Mucosa of rectum (tissue), 2 donors: Measurements from ENCODE around the gene TPR.

ENCODE experiments used
- H3K27ac ChIP-seq, 2 donors: one replicate each; pipeline ENCODE4 v1.7.0; 2013; ENCODE audit warnings: inconsistent platforms in 2 of 2, low read depth in 2 of 2, low read length in 2 of 2
- H3K27me3 ChIP-seq, 2 donors: one replicate each; pipeline ENCODE4 v1.7.0; 2013; ENCODE audit warnings: low read length in 2 of 2; ENCODE audit not compliant: control insufficient read depth in 2 of 2, insufficient read depth in 2 of 2
- H3K36me3 ChIP-seq, 2 donors: one replicate each; pipeline ENCODE4 v1.7.0; 2013; ENCODE audit warnings: low read length in 2 of 2; ENCODE audit not compliant: control insufficient read depth in 2 of 2, insufficient read depth in 2 of 2
- H3K4me1 ChIP-seq, 2 donors: one replicate each; pipeline ENCODE4 v1.7.0; 2013; ENCODE audit warnings: low read length in 2 of 2, mild to moderate bottlenecking in 1 of 2; ENCODE audit not compliant: control insufficient read depth in 2 of 2, insufficient read depth in 2 of 2
- H3K4me3 ChIP-seq, 2 donors: one replicate each; pipeline ENCODE4 v1.7.0; 2013; ENCODE audit warnings: low read length in 2 of 2
- H3K9ac ChIP-seq, 2 donors: one replicate each; pipeline ENCODE4 v1.7.0; 2013; ENCODE audit warnings: low read length in 2 of 2, low read depth in 1 of 2, mild to moderate bottlenecking in 1 of 2
- H3K9me3 ChIP-seq, 2 donors: one replicate each; pipeline ENCODE4 v1.7.0; 2013; ENCODE audit warnings: low read length in 2 of 2; ENCODE audit not compliant: control insufficient read depth in 2 of 2
- donor health status: healthy.
- donor health status: Normal muscosa, but diverticular disease.

TPR gene

GRCh38 chr1:186292875-186293274 lies 82.2 kb downstream of the TPR start:
- H3K36me3 ChIP-seq, result no peaks in the 10 kb centered on the region
- no peak overlapping the region for H3K4me3 ChIP-seq
- H3K9me3 ChIP-seq, result no peaks in the 10 kb centered on the region
- H3K27me3 ChIP-seq, result peaks cover 0 to 3% of the 10 kb centered on the region in 2 donors
- H3K4me1 ChIP-seq, result no peaks in the 10 kb centered on the region
- no peak overlapping the region for H3K27ac ChIP-seq
- H3K9ac ChIP-seq, result no peak overlapping the region

GRCh38 chr1:186291271-186291670 lies 83.8 kb downstream of the TPR start:
- H3K4me1 ChIP-seq, result no peaks in the 10 kb centered on the region
- no peaks in the 10 kb centered on the region for H3K9me3 ChIP-seq
- peaks cover 0 to 3% of the 10 kb centered on the region in 2 donors for H3K27me3 ChIP-seq
- H3K4me3 ChIP-seq, result no peak overlapping the region
- no peak overlapping the region for H3K9ac ChIP-seq
- no peaks in the 10 kb centered on the region for H3K36me3 ChIP-seq
- H3K27ac ChIP-seq, result no peak overlapping the region

- no peaks in the 10 kb centered on the region for H3K36me3 ChIP-seq
- no peaks in the 10 kb centered on the region for H3K27me3 ChIP-seq
- no peak overlapping the region for H3K4me3 ChIP-seq
- H3K9me3 ChIP-seq, result no peaks in the 10 kb centered on the region
- H3K9ac ChIP-seq, result no peak overlapping the region
- no peaks in the 10 kb centered on the region for H3K4me1 ChIP-seq
- H3K27ac ChIP-seq, result no peak overlapping the region
These were observed 85.0 kb downstream of the TPR start for GRCh38 chr1:186289943-186290545.

GRCh38 chr1:186286615-186287315 lies 88.3 kb downstream of the TPR start:
- Histone ChIP-seq H3K27ac (no peak overlapping the region), H3K4me1 (no peaks in the 10 kb centered on the region), H3K4me3 (no peak overlapping the region), H3K9me3 (no peaks in the 10 kb centered on the region), H3K9ac (no peak overlapping the region), H3K36me3 (no peaks in the 10 kb centered on the region), H3K27me3 (no peaks in the 10 kb centered on the region)

DNA sequence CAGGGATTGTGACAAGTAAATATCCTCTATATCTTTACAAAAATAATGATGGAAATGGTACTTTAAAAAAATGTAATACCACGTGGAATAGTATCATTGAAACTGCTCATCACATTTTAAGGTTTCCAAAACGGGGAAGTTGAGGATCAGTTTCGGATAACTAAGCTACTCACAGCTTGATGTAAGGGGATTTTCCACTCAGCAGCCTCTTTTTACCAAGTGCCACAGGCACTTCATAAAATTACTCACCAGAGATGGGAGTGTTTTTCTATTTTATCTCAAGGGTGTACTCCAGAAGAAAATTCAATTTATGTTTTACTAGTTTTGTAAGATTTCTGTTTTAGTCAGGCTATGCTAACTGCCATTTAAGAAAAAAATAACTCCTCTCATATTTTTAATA lies 91.7 kb downstream of the TPR start:
- Histone ChIP-seq H3K9ac (no peak overlapping the region), H3K4me1 (no peaks in the 10 kb centered on the region), H3K36me3 (no peaks in the 10 kb centered on the region), H3K27ac (no peak overlapping the region), H3K27me3 (no peaks in the 10 kb centered on the region), H3K9me3 (no peaks in the 10 kb centered on the region), H3K4me3 (no peak overlapping the region)

DNA sequence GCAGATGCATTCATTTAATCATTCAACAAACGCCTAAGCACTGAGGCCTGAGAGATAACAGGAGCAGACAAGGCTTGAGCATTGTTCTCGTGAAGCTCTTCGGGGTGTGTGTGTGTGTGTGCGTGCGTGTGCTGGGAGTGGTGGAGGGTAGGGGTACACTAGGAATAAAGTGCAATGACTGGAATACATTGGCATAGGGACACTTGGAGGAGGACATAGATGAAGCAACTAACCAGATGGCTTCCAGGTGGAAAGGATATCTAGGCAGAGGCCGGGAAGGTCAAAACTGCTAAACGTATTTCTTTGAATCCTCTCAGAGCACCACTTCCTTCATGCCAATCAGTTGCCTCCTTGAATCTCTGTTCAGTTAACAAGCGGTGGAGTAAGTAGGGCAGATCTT lies 92.6 kb downstream of the TPR start:
- H3K9ac ChIP-seq, result no peak overlapping the region
- no peaks in the 10 kb centered on the region for H3K27me3 ChIP-seq
- H3K27ac ChIP-seq, result no peak overlapping the region
- H3K4me3 ChIP-seq, result no peak overlapping the region
- H3K36me3 ChIP-seq, result no peaks in the 10 kb centered on the region
- no peaks in the 10 kb centered on the region for H3K4me1 ChIP-seq
- H3K9me3 ChIP-seq, result no peaks in the 10 kb centered on the region

GRCh38 chr1:186275822-186276221 lies 99.2 kb downstream of the TPR start:
- no peak overlapping the region for H3K27ac ChIP-seq
- H3K9me3 ChIP-seq, result no peaks in the 10 kb centered on the region
- no peak overlapping the region for H3K4me3 ChIP-seq
- no peak overlapping the region for H3K9ac ChIP-seq
- H3K4me1 ChIP-seq, result no peaks in the 10 kb centered on the region
- H3K36me3 ChIP-seq, result no peaks in the 10 kb centered on the region
- H3K27me3 ChIP-seq, result no peaks in the 10 kb centered on the region

DNA sequence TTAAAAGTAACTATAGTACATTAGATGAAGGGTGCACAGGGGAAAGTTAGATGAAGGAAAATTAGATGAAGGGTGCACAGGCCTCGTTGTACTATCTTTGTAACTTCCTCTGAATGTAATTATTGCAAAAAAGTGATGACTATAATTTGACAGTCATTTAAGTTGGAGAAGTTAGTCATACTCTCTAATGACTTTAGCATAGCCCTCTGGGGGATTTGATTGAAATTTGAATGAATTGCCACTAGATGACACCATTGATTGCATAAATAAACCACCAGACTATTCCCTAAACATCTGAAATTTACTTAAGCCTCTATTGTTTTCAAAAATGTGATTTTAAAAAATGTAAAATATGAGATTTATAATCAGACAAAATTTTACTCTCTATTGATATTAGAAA lies 102.6 kb downstream of the TPR start:
- no peak overlapping the region for H3K4me3 ChIP-seq
- H3K27me3 ChIP-seq, result no peaks in the 10 kb centered on the region
- H3K9me3 ChIP-seq, result no peaks in the 10 kb centered on the region
- H3K4me1 ChIP-seq, result no peaks in the 10 kb centered on the region
- no peak overlapping the region for H3K27ac ChIP-seq
- H3K36me3 ChIP-seq, result no peaks in the 10 kb centered on the region
- H3K9ac ChIP-seq, result no peak overlapping the region

DNA sequence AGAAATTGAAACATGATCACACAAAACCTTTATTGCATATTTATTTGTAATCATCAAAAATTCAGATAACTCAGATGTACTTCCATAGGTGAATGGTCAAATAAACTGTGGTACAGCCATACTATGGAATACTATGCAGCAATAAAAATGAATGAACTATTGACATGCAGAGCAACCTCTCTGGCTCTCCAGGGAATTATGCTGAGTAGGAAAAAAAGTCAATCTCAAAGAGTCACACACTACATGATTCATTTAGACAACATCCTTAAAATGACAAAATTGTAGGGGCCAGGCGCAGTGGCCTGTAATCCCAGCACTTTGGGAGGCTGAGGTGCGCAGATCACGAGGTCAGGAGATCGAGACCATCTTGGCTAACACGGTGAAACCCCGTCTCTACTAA lies 104.0 kb downstream of the TPR start:
- no peaks in the 10 kb centered on the region for H3K4me1 ChIP-seq
- H3K9ac ChIP-seq, result no peak overlapping the region
- no peaks in the 10 kb centered on the region for H3K36me3 ChIP-seq
- H3K4me3 ChIP-seq, result no peak overlapping the region
- H3K9me3 ChIP-seq, result no peaks in the 10 kb centered on the region
- H3K27me3 ChIP-seq, result no peaks in the 10 kb centered on the region
- H3K27ac ChIP-seq, result no peak overlapping the region
